ENCODE results near the gene LRR1.

DNA sequence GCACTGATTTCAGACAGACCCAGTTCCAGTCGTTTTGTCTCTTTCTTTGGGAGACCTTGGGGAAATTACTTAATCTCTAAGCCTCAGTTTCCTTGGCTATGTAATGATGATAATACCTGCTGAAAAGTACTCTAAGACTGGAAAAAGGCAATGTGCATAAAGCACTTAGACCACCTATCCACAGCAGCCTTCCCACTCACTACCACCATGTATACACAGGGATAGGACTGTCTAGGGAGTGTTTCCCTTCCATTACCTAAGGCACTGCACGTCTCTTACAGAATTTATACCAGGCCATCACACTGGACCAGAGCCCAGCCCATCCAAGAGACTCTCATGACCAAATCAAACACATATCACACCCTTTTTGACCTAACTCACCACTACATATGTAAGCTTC is 18.9 kb upstream of the LRR1 start:
- no peak for TF ChIP-seq POLR2A (IDR thresholded peaks at IDR 0.05)
- no peak for TF ChIP-seq CTCF (IDR thresholded peaks at IDR 0.05)

All from Peyer's patch (tissue), 4 donors.